Measurements from ENCODE around the gene PCDHGA1.

PCDHGA1 gene

GRCh38 chr5:141492168-141492885, 162.0 kb downstream of the PCDHGA1 start:
- no peaks in the 10 kb centered on the region for H3K4me1 ChIP-seq
- peaks cover 52% of the 10 kb centered on the region for H3K36me3 ChIP-seq
- H3K9me3 ChIP-seq = no peaks in the 10 kb centered on the region
- H3K4me3 ChIP-seq (ENCODE audit: low read depth, low read length) = no peak overlapping the region
- DNase-seq = no peak
- TF ChIP-seq, protein P1, sequence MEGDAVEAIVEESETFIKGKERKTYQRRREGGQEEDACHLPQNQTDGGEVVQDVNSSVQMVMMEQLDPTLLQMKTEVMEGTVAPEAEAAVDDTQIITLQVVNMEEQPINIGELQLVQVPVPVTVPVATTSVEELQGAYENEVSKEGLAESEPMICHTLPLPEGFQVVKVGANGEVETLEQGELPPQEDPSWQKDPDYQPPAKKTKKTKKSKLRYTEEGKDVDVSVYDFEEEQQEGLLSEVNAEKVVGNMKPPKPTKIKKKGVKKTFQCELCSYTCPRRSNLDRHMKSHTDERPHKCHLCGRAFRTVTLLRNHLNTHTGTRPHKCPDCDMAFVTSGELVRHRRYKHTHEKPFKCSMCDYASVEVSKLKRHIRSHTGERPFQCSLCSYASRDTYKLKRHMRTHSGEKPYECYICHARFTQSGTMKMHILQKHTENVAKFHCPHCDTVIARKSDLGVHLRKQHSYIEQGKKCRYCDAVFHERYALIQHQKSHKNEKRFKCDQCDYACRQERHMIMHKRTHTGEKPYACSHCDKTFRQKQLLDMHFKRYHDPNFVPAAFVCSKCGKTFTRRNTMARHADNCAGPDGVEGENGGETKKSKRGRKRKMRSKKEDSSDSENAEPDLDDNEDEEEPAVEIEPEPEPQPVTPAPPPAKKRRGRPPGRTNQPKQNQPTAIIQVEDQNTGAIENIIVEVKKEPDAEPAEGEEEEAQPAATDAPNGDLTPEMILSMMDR (IDR thresholded peaks at IDR 0.05; ENCODE audit: low read depth, low read length) = no peak
- H3K27me3 ChIP-seq = no peaks in the 10 kb centered on the region

GRCh38 chr5:141493500-141494422, 163.4 kb downstream of the PCDHGA1 start:
- H3K4me1 ChIP-seq = no peaks in the 10 kb centered on the region

GRCh38 chr5:141494761-141495452, 164.6 kb downstream of the PCDHGA1 start:
- TF ChIP-seq, protein P1 (IDR thresholded peaks at IDR 0.05; ENCODE audit: low read depth, low read length) = no peak
- Histone ChIP-seq H3K4me1 (no peaks in the 10 kb centered on the region), H3K36me3 (peaks cover 35% of the 10 kb centered on the region), H3K9me3 (no peaks in the 10 kb centered on the region), H3K4me3 (ENCODE audit: low read depth, low read length) (no peak overlapping the region), H3K27me3 (no peaks in the 10 kb centered on the region)
- no peak for DNase-seq

More at GRCh38 chr5:141493500-141494422, 163.4 kb downstream of the PCDHGA1 start:
- peaks cover 44% of the 10 kb centered on the region for H3K36me3 ChIP-seq
- no peaks in the 10 kb centered on the region for H3K27me3 ChIP-seq
- no peaks in the 10 kb centered on the region for H3K9me3 ChIP-seq
- TF ChIP-seq, protein P1 (IDR thresholded peaks at IDR 0.05; ENCODE audit: low read depth, low read length) = no peak
- no peak overlapping the region for H3K4me3 ChIP-seq (ENCODE audit: low read depth, low read length)
- no peak for DNase-seq

DNA sequence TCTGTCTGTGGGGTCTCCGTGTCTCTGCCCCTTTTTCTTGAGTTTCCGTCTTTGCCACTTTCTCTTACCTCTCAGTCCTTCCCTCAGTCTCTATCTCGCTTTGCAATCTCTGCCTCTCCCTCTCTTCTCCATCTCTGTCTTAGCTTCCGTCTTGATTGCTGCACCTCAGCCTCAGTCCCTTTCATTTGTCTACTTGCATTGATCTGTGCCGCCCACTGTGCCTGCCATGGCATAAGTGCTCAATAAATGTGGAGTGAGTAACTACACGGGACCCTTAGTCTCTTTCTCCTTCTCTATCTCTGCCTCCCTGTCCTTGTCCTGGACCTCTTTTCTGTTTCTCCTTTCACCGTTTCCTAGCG, 165.1 kb downstream of the PCDHGA1 start:
- no peaks in the 10 kb centered on the region for H3K4me1 ChIP-seq
- no peaks in the 10 kb centered on the region for H3K9me3 ChIP-seq
- DNase-seq = no peak
- H3K36me3 ChIP-seq = peaks cover 30% of the 10 kb centered on the region
- H3K27me3 ChIP-seq = no peaks in the 10 kb centered on the region
- TF ChIP-seq, protein P1 (IDR thresholded peaks at IDR 0.05; ENCODE audit: low read depth, low read length) = no peak
- H3K4me3 ChIP-seq (ENCODE audit: low read depth, low read length) = no peak overlapping the region

- no peaks in the 10 kb centered on the region for H3K27me3 ChIP-seq
- H3K36me3 ChIP-seq = peaks cover 24% of the 10 kb centered on the region
- H3K4me3 ChIP-seq (ENCODE audit: low read depth, low read length) = no peak overlapping the region
- no peak for DNase-seq
- no peaks in the 10 kb centered on the region for H3K9me3 ChIP-seq
- no peaks in the 10 kb centered on the region for H3K4me1 ChIP-seq
- TF ChIP-seq, protein P1 (IDR thresholded peaks at IDR 0.05; ENCODE audit: low read depth, low read length) = no peak
These were observed 165.7 kb downstream of the PCDHGA1 start for GRCh38 chr5:141496038-141496437.
